ENCODE data around the gene FAXDC2.

The FAXDC2 gene

DNA sequence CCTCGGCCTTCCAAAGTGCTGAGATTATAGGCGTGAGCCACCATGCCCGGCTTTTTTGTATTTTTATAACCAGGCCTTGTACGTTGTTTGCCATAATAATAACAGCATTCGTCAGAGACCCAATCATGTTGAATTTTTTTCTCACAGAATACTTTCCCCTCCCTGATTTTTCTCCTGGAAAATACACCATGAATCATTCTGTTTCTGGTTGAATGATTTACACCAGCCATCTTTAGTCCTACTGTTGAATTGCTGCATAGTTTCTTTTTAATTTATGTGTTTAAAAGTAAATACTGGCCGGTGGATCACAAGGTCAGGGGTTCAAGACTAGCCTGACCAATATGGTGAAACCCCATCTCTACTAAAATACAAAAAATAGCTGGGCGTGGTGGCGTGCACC lies 11.5 kb upstream of the FAXDC2 start:
- TF ChIP-seq, protein P1, sequence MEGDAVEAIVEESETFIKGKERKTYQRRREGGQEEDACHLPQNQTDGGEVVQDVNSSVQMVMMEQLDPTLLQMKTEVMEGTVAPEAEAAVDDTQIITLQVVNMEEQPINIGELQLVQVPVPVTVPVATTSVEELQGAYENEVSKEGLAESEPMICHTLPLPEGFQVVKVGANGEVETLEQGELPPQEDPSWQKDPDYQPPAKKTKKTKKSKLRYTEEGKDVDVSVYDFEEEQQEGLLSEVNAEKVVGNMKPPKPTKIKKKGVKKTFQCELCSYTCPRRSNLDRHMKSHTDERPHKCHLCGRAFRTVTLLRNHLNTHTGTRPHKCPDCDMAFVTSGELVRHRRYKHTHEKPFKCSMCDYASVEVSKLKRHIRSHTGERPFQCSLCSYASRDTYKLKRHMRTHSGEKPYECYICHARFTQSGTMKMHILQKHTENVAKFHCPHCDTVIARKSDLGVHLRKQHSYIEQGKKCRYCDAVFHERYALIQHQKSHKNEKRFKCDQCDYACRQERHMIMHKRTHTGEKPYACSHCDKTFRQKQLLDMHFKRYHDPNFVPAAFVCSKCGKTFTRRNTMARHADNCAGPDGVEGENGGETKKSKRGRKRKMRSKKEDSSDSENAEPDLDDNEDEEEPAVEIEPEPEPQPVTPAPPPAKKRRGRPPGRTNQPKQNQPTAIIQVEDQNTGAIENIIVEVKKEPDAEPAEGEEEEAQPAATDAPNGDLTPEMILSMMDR (IDR thresholded peaks at IDR 0.05; ENCODE audit: control insufficient read depth, extremely low read depth, insufficient read depth): no peak
- DNase-seq (ENCODE audit: low read depth): no peak
- H3K4me3 ChIP-seq (ENCODE audit: low read depth, low read length): no peak overlapping the region

DNA sequence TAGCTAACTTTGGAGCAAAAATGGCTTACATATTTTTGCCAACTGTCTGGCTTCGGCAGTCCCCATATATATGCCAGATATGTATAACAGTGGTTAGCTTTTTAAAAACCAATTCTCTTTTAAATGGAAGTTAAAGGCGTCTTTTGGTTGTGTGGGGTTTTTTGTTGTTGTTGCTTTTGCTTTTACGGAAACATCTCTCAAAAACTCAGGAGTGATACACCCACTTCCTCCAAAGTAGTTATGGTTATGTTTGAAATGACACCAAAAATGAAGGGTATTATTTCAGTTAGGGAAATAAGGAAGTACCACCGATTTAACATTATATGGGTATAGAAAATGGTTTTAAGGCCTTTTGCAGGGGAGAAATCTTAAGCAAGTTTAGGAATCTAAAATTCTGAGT lies 10.4 kb upstream of the FAXDC2 start:
- TF ChIP-seq, protein P1 (IDR thresholded peaks at IDR 0.05; ENCODE audit: control insufficient read depth, extremely low read depth, insufficient read depth): no peak
- H3K4me3 ChIP-seq (ENCODE audit: low read depth, low read length): no peak overlapping the region; the same call in 1 of the 2 replicates
- DNase-seq (ENCODE audit: low read depth): no peak

DNA sequence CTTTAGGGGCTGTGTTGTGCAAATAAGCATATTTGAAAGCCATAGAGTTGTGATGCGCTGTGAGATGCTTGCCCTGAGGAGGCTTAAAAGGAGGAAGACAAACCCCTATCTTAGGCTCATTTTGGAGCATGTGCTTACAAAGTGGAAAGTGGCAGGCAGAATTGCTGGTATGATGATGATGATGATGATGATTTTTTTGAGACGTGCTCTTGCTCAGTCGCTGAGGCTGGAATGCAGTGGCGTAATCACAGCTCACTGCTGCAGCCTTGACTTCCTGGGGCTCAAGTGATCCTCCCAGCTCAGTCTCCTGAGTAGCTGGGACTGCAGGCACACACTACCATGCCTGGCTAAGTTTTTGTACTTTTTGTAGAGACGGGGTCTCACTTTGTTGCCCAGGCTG lies 9.7 kb upstream of the FAXDC2 start:
- H3K4me3 ChIP-seq (ENCODE audit: low read depth, low read length): peak overlapping the region; percentile 68
- TF ChIP-seq, protein P1 (IDR thresholded peaks at IDR 0.05; ENCODE audit: control insufficient read depth, extremely low read depth, insufficient read depth): no peak
- DNase-seq (ENCODE audit: low read depth): no peak

DNA sequence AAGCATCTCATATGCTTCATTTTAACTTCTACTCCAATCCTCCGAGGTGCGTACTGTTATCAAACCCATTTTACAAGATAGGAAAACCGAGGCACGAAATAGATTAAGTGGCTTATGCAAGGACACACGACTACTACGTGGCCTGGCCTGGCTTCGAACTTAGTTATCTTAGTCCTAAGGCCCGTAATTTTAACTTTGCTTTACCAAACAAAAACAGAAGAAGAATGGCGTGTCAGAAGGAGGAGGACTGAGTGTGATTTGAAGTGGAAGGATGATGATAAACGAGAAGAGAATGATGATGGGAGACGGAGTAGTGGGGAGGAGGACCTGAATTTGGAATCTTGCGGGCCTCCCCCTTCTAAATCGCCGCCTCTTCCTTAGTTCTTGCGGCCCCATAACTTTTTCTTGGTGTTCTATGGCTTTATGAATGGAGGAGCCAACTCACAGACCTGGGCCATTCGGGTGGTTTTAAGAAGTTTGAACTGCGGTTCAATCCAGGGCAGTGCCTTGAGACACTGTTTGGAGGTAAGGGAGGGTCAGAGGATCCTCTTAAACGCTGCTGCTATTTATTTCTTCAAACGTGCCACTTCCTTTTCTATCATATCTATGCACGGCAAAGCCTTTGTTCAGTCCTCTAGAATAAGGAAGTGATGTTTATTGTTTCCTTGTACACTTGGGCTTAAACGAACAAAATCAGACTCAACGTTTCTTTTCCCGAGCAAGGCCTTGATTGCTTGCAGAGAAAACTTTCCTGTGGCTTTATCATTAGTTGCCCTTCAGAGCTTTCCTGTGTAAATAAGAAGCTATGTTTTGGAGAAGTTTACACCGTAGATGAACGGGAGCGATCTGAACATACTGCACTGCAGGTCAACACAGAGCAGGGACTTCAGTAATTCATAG lies 8.8 kb upstream of the FAXDC2 start:
- TF ChIP-seq, protein P1 (IDR thresholded peaks at IDR 0.05; ENCODE audit: control insufficient read depth, extremely low read depth, insufficient read depth): no peak
- H3K4me3 ChIP-seq (ENCODE audit: low read depth, low read length): peak overlapping the region; percentile 68
- no peak for DNase-seq (ENCODE audit: low read depth)

DNA sequence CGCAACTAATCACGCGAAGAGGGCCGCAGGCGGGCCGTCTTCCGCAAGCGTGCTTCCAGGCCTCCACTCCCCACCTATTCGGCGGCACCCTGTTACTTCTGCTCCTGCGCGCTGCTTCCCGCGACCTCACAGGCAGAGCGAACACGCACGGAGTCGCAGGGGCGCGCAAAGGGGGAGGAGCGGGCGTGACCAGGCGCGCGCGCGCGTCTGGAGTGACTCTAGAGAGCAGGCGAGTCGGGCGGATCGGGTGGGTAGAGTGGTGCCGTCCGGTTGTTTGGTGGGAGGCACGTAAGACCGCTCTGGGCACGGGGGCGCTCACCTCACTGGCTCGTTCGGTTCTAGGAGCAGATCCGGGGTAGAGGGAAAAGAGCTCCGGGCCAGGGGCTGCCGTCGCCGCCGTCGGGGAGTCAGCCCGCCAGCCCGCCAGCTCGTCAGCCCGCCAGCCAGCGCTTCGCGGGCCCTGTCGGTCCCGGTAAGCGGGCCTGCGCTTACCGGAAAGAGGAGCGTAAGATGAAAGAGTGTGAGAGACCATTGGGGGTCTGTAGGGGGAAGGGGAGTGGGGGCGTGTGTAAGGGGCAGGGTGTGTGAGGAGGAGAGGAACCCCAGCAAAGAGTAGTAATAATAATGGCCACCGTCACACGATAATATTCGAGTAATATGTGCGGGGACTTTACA lies 8.0 kb upstream of the FAXDC2 start, which contains the start of gene CNOT8:
Gene CNOT8, plus strand, starts transcription at position 331 of the 675 bp plus-strand sequence. CDS start 4,652 bp downstream, outside the sequence.
- peak within 1 kb of the TSS; percentile 68 for H3K4me3 ChIP-seq (ENCODE audit: low read depth, low read length)
- TF ChIP-seq, protein P1 (IDR thresholded peaks at IDR 0.05; ENCODE audit: control insufficient read depth, extremely low read depth, insufficient read depth): no peak
- peak; percentile 82 for DNase-seq (ENCODE audit: low read depth)

DNA sequence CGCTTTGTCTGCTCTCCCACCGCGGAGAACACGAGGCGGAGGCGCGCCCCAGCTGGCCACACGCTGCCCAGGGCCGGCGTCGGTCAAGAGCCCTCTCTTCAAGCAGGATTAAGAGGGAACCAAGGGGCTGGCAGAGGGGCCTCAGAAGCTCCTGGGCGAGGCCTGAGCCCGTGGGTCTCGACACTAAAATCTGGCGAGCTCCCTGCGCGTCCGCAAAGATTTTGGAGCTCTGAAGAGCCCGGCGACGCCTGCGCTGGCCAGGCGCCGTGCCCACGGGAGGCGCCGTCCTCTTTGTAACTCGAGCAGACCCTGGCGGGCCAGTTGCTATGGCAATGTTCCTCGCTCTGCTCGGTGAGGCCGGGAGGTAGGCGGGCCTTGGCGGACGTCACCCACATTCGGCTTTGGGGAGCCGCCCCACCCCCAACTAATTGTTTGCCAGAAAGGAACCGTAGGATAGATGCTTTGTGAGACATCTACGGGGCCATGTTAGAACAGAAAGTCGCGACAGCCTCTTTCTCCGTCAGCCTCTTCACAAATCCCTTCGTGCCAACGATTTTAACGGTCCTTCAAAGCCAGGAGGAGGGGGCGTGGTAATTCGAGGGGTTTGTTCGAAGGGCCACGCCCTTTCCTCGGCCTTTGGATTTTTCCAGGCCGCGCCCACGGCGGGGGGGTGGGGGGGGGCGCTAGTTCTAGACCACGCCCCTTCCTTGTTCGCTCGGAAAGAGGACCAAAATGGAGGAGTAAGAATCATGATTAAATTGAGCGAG lies 7.3 kb upstream of the FAXDC2 start:
- peak; percentile 81 for DNase-seq (ENCODE audit: low read depth)
- H3K4me3 ChIP-seq (ENCODE audit: low read depth, low read length): peak overlapping the region; percentile 68
- TF ChIP-seq, protein P1 (IDR thresholded peaks at IDR 0.05; ENCODE audit: control insufficient read depth, extremely low read depth, insufficient read depth): no peak

Data from LNCaP clone FGC (cell line).